HG03558 (cell line): ENCODE data around the gene PTPRN2.

ENCODE experiments used
- ATAC-seq: cut with Tn5 transposase; IDR thresholded peaks from one replicate; pipeline ENCODE4 v1.9.1; 2021; ENCODE audit warnings: moderate number of reproducible peaks; ENCODE audit not compliant: unreplicated experiment; ENCODE audit errors: extremely low read depth

Gene PTPRN2

DNA sequence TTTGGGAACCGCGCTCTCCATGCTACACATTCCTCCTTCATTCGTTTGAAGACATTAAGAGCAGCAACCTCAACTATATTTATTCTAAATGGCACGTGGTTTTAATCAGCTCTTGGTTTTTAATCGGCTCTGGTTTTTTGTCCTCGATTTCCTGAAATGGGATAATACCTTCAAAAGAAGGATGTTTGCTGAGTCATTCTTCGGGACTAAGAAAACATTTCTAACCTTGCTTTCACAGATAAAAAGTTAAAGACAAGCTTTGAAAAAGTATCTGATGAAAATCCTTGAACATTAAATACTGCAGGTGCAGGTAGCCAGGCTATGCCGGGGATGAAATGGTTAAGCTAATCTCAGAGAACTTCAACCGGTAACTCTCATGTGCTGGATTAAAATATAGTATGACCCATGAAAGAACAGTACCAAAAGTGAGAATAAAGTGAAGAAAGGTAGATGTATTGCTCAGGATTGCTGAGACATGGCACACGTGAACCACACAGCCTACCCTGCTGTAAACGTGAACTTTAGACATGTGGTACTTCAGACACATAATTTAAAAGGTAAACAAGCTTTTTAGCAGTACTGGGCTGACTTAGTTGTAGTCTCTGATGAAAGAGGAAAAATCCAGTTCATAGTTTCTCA lies 89.1 kb downstream of the PTPRN2 start:
- ATAC-seq, result no peak

- ATAC-seq, result no peak
Observed at GRCh38 chr7:158497627-158498026, 90.0 kb downstream of the PTPRN2 start.

GRCh38 chr7:158495786-158496185 lies 91.8 kb downstream of the PTPRN2 start:
- ATAC-seq, result no peak

GRCh38 chr7:158495216-158495615 lies 92.4 kb downstream of the PTPRN2 start:
- no peak for ATAC-seq

DNA sequence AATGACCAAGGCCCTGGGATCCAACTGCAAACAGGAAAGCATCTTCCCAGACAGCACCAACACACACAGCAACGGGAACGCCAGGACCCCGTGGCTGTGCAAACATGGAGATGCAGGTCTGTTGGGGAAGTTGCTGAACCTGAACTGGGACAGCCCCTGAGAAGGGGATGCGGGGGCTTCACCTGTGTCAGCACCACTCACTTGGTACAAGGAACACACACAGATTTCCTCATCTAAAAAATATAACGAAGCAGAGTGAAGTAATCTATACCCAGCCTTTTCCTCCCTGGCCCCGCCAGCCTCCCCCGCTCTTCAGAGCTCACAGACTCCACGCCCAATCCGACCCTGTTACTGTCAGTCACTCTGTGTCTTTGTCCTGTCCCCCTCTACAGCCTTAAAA lies 93.0 kb downstream of the PTPRN2 start:
- ATAC-seq, result no peak

GRCh38 chr7:158494162-158494586 lies 93.4 kb downstream of the PTPRN2 start:
- ATAC-seq, result no peak

DNA sequence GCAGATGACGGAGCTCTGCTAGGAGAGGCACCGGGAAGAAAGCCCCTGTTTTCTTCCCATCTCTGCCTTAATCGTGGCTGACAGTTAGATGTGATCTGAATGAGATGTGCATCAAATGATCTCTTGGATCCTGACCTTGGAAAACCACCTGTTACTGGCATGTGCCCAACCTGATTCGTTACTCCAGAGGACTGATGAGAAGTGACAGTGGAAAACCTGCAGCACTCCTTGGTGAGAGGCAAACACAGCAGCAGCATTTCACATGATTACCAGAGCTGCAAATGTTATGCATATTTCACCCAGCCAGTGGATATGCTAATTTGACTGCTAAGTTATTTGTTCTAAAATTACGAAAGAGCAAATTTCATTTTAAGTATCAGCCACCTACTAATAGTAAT lies 95.3 kb downstream of the PTPRN2 start:
- ATAC-seq, result no peak

DNA sequence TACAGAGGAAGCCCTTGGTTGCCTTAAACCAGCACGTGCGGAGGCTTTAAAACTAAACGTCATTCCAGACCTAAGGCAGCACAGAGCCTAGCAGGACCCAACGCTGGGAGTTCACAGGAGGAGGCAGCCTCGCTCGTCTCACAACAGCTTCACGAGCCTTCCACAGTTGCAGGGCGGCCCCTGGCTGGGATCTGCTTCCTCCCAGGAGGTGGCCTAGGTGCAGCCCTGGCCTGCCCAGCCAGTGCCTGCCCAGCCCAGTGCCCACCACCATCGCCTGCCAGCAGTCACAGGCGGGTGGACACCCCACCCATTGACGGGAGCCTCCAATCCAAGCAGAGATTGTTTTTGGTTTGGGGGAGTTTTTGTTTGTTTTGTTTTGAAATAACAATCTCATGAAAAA lies 96.5 kb downstream of the PTPRN2 start:
- ATAC-seq, result no peak

- no peak for ATAC-seq
Observed at GRCh38 chr7:158490171-158490782, 97.3 kb downstream of the PTPRN2 start.

DNA sequence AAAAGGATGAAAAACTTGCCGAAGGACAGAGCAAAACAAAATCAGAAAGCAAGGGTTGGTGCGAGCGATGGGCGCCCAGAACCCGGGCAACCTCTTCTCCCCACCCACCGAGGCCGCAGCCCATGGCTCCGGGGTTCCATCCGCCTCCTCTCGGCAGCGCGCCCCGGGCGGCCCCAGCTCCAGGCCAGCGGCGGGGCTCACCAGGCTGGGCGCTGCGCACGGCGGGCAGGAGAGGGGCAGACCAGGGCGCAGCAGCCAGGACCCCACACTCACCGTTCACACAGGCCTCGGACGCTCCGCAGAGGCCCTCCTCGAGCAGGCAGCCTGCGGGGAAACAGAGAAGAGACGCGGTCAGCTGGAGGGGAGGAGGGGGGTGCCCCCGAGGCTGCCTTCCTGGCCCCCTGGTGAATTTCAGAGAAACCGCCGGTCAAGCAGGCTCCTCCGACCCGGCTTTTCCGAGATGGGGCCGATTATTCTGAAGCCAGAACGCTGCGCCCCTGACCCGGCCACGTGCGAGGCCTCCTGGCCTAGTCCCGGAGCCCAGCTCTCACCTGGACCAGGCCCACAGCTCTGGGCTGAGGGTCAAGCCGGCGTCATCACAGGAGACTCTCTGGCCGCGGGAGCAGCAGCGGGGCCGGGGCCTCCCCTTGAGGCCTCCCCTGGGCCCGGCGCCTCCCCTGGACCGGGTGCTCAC lies 98.0 kb downstream of the PTPRN2 start:
- no peak for ATAC-seq

DNA sequence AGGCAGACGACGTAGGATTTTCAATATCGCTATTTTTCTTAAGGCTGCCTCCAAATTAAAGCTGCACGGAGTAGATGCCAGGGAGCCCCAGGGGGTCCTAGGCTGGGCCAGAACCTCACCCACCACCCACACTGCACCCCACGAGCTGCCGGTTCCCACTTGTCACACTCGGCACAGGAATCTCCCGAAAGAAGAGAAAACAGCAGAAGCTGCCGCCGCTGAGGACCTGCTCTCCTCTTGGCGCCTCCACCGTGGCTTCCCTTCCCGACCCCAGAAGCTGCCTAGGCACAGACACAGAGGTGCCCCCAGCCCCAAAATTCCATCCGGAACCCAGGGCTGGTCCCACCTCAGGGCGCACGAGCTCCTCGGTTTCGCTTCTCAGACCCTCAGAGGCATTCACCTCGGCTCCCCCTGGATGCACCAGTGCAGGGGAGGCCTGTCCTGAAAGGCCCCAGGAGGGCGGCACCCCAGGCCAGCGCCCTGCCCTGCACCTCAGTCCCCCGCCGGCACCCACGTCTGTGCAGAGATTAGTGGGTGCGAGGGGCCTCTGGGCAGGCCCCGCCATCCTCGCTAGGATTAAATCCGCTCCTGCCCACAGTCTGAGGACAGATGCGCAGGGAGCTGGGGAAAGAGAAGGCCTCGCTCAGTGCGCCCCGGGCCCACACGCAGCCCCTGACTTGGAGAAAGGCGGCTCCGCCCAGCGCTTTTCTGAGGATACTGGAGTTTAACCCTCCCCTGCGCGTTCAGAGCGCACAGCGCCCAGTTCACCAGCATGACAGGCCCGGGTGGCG lies 99.2 kb downstream of the PTPRN2 start:
- no peak for ATAC-seq

DNA sequence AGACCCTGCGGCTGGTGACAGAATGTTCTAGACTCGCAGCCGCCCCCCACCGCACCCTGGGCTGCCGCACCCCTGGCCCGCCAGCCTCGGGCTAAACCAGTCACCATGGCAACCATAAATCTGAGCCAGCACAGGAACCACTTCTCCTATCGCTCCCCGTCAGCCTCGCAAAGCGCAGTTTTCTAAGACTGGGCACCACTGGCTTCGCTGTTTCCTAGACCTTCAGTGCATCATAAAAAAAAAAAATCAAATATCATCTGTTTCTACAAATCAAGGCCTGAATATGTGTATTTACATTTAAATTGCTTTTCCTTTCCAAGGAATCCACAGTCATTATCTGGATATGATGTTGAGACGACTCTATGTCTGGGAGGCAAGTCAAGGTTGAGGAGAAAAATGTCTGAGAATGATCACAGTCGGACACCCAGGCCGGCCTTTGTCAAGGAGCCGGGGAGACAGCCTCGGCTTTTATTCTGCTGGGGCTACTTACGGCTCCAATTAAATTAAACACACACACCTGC lies 99.9 kb downstream of the PTPRN2 start:
- ATAC-seq, result no peak

DNA sequence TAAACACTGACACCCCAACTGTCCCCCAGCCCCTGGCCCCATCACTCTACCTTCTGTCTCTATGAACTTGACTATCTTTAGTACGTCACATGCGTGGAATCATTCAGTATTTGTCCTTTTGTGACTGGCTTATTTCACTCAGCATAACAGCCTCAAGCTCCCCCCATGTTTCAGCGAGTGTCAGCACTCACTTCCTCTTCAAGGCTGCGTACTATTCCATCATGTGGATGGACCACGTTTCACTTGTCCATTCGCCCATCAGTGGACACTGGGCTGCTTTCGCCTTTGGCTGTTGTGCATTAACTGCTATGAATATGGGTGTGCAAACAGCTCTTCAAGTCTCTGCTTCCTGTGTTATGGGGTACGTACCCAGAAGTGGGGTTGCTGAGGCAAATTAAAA lies 100.7 kb downstream of the PTPRN2 start:
- ATAC-seq, result no peak

DNA sequence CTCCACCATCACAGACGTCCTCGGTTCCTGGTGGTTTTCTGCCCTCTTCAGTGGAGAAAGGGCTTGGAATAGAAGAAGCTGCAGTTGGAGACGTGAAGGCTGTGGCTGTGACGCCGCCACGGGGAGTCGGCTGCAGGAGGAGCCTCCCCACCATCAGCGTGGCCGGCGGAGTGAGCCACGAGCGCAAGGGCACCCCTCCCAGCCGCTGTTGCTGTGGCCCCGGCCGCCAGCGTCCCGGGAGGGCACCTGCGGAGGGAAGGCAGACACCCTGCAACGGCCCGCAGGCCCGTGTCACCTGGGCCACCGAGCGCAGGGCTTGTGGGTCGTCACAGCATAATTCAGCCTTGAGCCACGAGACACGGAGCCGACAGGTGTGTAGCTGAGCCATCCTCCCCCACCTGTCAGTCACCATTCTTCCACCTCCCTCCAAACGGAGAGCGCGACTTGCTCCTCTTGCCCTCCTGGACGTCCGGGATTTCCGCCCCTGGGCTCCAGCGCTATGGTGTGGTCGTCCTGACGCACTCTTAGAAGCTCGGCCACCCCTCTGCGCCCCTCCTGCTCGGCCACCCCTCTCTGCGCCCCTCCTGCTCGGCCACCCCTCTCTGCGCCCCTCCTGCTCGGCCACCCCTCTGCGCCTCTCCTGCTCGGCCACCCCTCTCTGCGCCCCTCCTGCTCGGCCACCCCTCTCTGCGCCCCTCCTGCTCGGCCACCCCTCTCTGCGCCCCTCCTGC lies 102.7 kb downstream of the PTPRN2 start:
- ATAC-seq, result no peak

DNA sequence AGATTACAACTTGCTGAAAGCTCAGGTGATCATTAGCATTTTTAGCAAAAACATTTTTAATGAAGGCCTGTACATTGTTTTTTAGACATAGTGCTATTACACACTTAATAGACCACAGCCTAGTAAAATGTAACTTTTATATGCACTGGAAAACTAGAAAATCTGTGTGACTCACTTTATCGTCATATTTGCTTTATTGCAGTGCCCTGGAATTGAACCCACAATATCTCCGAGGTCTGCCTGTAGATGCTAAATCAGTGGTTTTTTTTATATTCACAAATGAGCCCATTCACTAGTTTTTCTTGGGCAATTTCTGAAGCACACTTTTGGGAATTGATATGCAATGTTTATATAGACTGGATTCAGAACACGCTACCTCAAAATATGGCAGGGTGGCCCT lies 105.1 kb downstream of the PTPRN2 start:
- no peak for ATAC-seq

GRCh38 chr7:158479664-158480025 lies 108.0 kb downstream of the PTPRN2 start:
- ATAC-seq, result no peak

DNA sequence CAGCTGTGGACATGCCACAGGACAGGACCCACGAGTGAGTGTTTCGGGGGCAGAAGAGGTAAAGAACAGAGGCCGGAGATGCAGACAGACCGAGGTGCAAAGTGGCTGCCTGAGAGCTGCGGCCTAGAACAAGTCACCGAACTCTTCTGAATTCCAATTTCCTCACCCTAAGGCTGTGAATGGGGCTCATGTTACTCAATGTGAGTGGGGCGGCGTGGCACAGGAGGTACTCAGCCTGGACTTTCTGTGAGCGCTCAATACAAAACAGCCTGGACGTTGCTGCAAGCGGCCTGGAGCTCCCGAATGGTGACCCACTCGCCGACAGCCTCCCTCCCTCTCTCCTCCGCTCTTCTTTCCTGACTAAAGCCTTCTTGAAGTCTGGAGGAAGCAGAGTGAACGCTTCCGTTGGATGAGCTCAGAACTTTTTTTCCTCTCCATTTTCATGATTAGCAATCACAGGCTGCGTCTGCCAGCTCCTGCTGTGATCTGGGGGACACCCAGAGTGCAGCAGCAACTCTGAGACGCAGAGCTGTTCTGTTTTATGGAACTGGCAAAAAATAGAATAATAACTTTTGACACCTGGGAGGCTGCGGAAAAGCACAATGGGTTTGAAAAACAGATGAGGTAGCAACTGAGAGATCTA lies 108.5 kb downstream of the PTPRN2 start:
- no peak for ATAC-seq

GRCh38 chr7:158477866-158478265 lies 109.8 kb downstream of the PTPRN2 start:
- ATAC-seq, result no peak

- ATAC-seq, result no peak
Observed at GRCh38 chr7:158476331-158476932, 111.2 kb downstream of the PTPRN2 start.
